ENCODE results near the gene LRRC73. TPM values are rescaled to one million over a fixed set of nuclear protein-coding genes. Genes with fewer than 3 reads are reported as not detected.
"Not testable (repeated sequence)": the region's sequence is repeated elsewhere in the genome, so short reads cannot be mapped to it uniquely, and the experiment has no call there.

Gene LRRC73
- total RNA-seq, 1 experiment from 2014 or later = 0.32 TPM

DNA sequence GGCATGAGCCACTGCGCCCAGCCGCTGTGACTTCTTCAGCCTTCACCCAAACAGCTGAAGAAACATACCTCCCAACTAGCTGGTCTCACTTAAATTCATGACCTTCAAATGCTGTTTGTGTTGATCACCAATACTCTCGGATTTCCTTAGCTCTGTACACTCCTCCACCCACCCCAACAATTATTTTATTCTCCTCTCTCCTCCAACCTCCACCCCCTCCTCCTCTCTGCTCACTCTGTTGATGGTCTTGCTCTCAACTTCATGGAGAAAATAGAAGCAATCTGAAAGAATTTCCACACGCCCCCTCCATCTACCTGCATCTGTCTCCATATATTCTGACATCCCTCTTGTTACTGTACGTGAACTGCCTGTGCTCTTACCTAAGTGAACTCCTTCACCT is 48.2 kb downstream of the LRRC73 start:
- DNase-seq (ENCODE audit: low read depth) = no peak

- no peak for DNase-seq (ENCODE audit: low read depth)
These were observed 50.1 kb downstream of the LRRC73 start for GRCh38 chr6:43460032-43460431.

GRCh38 chr6:43459535-43459934 is 50.6 kb downstream of the LRRC73 start:
- DNase-seq (ENCODE audit: low read depth) = no peak

DNA sequence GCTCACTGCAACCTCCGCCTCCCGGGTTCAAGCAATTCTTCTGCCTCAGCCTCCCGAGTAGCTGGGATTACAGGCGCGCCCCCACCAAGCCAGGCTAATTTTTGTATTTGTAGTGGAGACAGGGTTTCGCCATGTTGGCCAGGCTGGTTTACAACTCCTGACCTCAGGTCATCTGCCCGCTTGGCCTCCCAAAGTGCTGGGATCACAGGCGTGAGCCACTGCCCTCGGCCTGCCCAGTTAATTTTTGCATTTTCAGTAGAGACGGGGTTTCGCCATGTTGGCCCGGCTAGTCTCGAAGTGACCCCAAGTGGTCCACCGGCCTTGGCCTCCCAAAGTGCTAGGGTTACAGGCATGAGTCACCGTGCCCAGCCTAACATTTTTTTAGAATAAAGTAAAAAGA is 52.0 kb downstream of the LRRC73 start:
- DNase-seq (ENCODE audit: low read depth) = not testable (repeated sequence)

- no peak for DNase-seq (ENCODE audit: low read depth)
These were observed 52.5 kb downstream of the LRRC73 start for GRCh38 chr6:43457643-43458042.

Other genes starting within 250 kb of the LRRC73 start
- not detected in 2 replicates for gene SLC22A7, start 212.1 kb downstream of the LRRC73 start, total RNA-seq (2014; rRNA removed; shearing (Covaris generic))
- gene CRIP3, start 201.5 kb downstream of the LRRC73 start, total RNA-seq (2014; rRNA removed; shearing (Covaris generic)) = not detected in 2 replicates
- gene ZNF318, start 140.7 kb downstream of the LRRC73 start, total RNA-seq (2014; rRNA removed; shearing (Covaris generic)) = 8.4 and 10.9 TPM in 2 replicates
- 11.7 and 16.5 TPM in 2 replicates for gene ABCC10, start 82.8 kb downstream of the LRRC73 start, total RNA-seq (2014; rRNA removed; shearing (Covaris generic))
- 1.3 and 3.4 TPM in 2 replicates for gene DLK2, start 54.8 kb downstream of the LRRC73 start, total RNA-seq (2014; rRNA removed; shearing (Covaris generic))
- gene TJAP1, start 32.8 kb downstream of the LRRC73 start, total RNA-seq (2014; rRNA removed; shearing (Covaris generic)) = 14.6 and 21.8 TPM in 2 replicates
- 175 and 194 TPM in 2 replicates for gene YIPF3, start 6.6 kb upstream of the LRRC73 start, total RNA-seq (2014; rRNA removed; shearing (Covaris generic))
- 21.8 and 27.8 TPM in 2 replicates for gene POLR1C, start 6.7 kb upstream of the LRRC73 start, total RNA-seq (2014; rRNA removed; shearing (Covaris generic))
- gene XPO5, start 65.7 kb upstream of the LRRC73 start, total RNA-seq (2014; rRNA removed; shearing (Covaris generic)) = 28.9 and 42.2 TPM in 2 replicates
- 17.9 and 28.8 TPM in 2 replicates for gene POLH, start 65.8 kb upstream of the LRRC73 start, total RNA-seq (2014; rRNA removed; shearing (Covaris generic))
- gene GTPBP2, start 118.9 kb upstream of the LRRC73 start, total RNA-seq (2014; rRNA removed; shearing (Covaris generic)) = 51.6 and 81.1 TPM in 2 replicates
- gene MAD2L1BP, start 125.5 kb upstream of the LRRC73 start, total RNA-seq (2014; rRNA removed; shearing (Covaris generic)) = 75.7 and 116 TPM in 2 replicates
- 0.05 and 0.69 TPM in 2 replicates for gene RSPH9, start 134.7 kb upstream of the LRRC73 start, total RNA-seq (2014; rRNA removed; shearing (Covaris generic))
- gene MRPS18A, start 177.4 kb upstream of the LRRC73 start, total RNA-seq (2014; rRNA removed; shearing (Covaris generic)) = 63.0 and 71.2 TPM in 2 replicates

All from M059J (cell line).